Ascending aorta (tissue), 2 donors: ENCODE results near the gene CACNB3. TPM values are rescaled to one million over a fixed set of nuclear protein-coding genes. Genes with fewer than 3 reads are reported as not detected.
"Not testable (repeated sequence)": the region's sequence is repeated elsewhere in the genome, so short reads cannot be mapped to it uniquely, and the experiment has no call there.

Experiments
- DNase-seq, 2 donors: peaks; one replicate each; pipeline ENCODE4 v3.0.0-alpha.2; 2019; ENCODE audit warnings: low spot score in 2 of 2
- H3K27ac ChIP-seq, 2 donors: fragments of 200-600 bp; sonication (generic); one replicate each; pipeline ENCODE4 v1.5.1; 2016 to 2017; ENCODE audit warnings: mild to moderate bottlenecking in 1 of 2
- H3K27me3 ChIP-seq: fragments of 200-600 bp; sonication (generic); one replicate; pipeline ENCODE4 v1.5.1; 2017
- H3K36me3 ChIP-seq, 2 donors: fragments of 200-600 bp; sonication (generic); one replicate each; pipeline ENCODE4 v1.5.1; 2016
- H3K4me1 ChIP-seq, 2 donors: fragments of 200-600 bp; sonication (generic); one replicate each; pipeline ENCODE4 v1.5.1; 2016 to 2017; ENCODE audit warnings: mild to moderate bottlenecking in 1 of 2
- H3K4me3 ChIP-seq, 2 donors: fragments of 200-600 bp; sonication (generic); one replicate each; pipeline ENCODE4 v1.5.1; 2016 to 2017; ENCODE audit warnings: mild to moderate bottlenecking in 1 of 2
- H3K9me3 ChIP-seq, 2 donors: fragments of 200-600 bp; sonication (generic); one replicate each; pipeline ENCODE4 v1.5.1; 2016
- intact Hi-C: fragments of 100-400 bp; cut with DNase I; formaldehyde crosslinking; loops from one replicate; pipeline ENCODE4 v1.15.1; 2023
- total RNA-seq: library from RNA; depleted of rRNA; stranded (reverse); fragments of >200 nt; gene quantifications from one replicate; pipeline ENCODE4 v1.1.0, GENCODE V29; 2016
- TF ChIP-seq, protein P1 (sequence below), 3 experiments: fragments of 200-600 bp in 2 of 3; fragments of 450-650 bp in 1 of 3; sonication (generic) in 2 of 3; IDR thresholded peaks; one replicate each; pipeline ENCODE4 v1.5.1; 2016 to 2019; ENCODE audit warnings: antibody characterized with exemption in 3 of 3, mild to moderate bottlenecking in 1 of 3, moderate library complexity in 1 of 3

CACNB3 gene
- total RNA-seq, 1 donor from 2014 or later: 54.5 TPM

- Histone ChIP-seq H3K27ac (no peak overlapping the region), H3K4me1 (no peaks in the 10 kb centered on the region), H3K36me3 (peaks cover 87 to 96% of the 10 kb centered on the region in 2 donors), H3K9me3 (no peaks in the 10 kb centered on the region), H3K4me3 (no peak overlapping the region), H3K27me3 (no peaks in the 10 kb centered on the region)
- TF ChIP-seq, protein P1, sequence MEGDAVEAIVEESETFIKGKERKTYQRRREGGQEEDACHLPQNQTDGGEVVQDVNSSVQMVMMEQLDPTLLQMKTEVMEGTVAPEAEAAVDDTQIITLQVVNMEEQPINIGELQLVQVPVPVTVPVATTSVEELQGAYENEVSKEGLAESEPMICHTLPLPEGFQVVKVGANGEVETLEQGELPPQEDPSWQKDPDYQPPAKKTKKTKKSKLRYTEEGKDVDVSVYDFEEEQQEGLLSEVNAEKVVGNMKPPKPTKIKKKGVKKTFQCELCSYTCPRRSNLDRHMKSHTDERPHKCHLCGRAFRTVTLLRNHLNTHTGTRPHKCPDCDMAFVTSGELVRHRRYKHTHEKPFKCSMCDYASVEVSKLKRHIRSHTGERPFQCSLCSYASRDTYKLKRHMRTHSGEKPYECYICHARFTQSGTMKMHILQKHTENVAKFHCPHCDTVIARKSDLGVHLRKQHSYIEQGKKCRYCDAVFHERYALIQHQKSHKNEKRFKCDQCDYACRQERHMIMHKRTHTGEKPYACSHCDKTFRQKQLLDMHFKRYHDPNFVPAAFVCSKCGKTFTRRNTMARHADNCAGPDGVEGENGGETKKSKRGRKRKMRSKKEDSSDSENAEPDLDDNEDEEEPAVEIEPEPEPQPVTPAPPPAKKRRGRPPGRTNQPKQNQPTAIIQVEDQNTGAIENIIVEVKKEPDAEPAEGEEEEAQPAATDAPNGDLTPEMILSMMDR (IDR thresholded peaks at IDR 0.05): no peak
- DNase-seq: no peak
- intact Hi-C loops: no loop called here
Observed at GRCh38 chr12:48831257-48831656, 13.0 kb downstream of the CACNB3 start.

GRCh38 chr12:48832321-48833060, 14.2 kb downstream of the CACNB3 start:
- TF ChIP-seq, protein P1 (IDR thresholded peaks at IDR 0.05): no peak
- Histone ChIP-seq H3K27ac (no peak overlapping the region), H3K36me3 (peaks cover 94 to 96% of the 10 kb centered on the region in 2 donors), H3K4me3 (no peak overlapping the region), H3K9me3 (no peaks in the 10 kb centered on the region), H3K27me3 (no peaks in the 10 kb centered on the region), H3K4me1 (no peaks in the 10 kb centered on the region)
- DNase-seq: no peak
- intact Hi-C loops: no loop called here

DNA sequence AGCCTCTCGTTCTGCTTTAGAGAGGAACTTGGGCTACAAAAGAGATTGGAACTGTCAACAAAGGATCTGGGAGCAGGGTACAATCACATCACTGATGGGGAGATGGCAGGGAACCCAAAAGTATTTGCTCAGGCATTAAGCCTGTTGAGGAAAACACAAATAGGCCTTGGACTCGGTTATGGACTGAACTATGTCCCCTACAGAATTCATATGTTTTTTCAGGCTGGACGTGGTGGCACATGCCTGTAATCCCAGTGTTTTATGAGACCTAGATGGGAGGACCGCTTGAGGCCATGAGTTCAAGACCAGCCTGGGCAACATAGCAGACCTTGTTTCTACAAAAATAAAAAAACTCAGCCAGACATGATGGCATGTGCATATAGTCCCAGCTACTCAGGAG, 19.8 kb downstream of the CACNB3 start:
- intact Hi-C loops: no loop called here
- no peaks in the 10 kb centered on the region for H3K9me3 ChIP-seq
- no peaks in the 10 kb centered on the region for H3K4me1 ChIP-seq
- H3K27ac ChIP-seq: no peak overlapping the region
- H3K27me3 ChIP-seq: no peaks in the 10 kb centered on the region
- H3K36me3 ChIP-seq: peaks cover 74 to 91% of the 10 kb centered on the region in 2 donors
- no peak for DNase-seq
- no peak overlapping the region for H3K4me3 ChIP-seq
- TF ChIP-seq, protein P1 (IDR thresholded peaks at IDR 0.05): no peak

DNA sequence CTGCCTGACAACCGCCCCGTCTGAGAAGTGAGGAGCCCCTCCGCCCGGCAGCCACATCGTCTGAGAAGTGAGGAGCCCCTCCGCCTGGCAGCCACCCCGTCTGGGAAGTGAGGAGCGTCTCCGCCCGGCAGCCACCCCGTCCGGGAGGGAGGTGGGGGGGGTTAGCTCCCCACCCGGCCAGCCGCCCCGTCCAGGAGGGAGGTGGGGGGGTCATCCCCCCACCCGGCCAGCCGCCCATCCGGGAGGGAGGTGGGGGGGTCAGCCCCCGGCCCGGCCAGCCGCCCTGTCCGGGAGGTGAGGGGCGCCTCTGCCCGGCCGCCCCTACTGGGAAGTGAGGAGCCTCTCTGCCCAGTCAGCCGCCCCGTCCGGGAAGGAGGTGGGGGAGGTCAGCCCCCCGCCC, 23.7 kb downstream of the CACNB3 start:
- peaks cover 63 to 84% of the 10 kb centered on the region in 2 donors for H3K36me3 ChIP-seq
- H3K9me3 ChIP-seq, DNase-seq, H3K4me3 ChIP-seq, H3K4me1 ChIP-seq, H3K27ac ChIP-seq, intact Hi-C loops, H3K27me3 ChIP-seq: not testable (repeated sequence)

DNA sequence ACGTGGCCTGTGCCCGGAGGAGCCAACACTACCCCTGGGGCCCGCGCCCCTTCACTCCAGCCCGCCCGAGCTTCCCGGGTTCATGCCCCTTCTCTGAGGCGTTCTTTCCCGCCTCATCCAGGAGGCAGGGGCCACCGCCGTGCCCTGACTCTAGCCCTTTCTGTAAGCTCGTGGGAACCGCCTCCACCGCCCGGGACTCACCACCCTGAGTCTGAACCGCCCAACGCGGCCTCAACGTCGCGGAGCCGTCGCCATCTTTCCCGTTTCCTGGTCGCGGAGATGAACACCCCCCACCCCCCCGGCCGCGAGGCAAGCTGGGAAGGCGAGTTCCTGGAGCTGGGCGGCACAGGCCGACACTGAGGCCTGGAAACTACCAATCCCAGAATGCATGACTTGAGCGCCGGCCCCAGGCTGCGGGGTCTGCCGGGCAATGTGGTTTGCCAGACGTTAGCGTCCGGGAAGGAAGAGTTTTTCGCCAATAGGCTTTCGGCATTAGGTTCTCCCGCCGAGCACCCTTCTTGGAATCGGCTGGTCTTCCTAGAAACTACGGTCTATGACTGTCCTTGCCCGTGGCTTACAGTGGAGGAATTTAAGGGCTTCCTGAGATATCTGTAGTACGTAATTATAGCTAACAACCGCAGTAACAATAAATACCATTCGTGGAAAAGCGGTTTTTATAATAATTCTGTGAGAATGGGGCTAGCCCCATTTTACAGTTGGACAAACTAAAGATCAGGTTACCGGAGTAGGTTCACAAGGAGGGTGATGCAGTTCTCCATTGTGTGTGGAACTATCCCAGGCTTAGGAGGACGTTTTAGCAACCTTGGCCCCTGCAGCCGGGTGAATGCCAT, 33.8 kb downstream of the CACNB3 start, which contains the start of gene DDX23:
Gene DDX23 (minus strand): TSS at position 281 of the 851 bp plus-strand sequence. CDS start 6,381 bp downstream, outside the sequence.
- Histone ChIP-seq H3K27me3 (no peaks in the 10 kb centered on the region), H3K4me1 (peaks cover 5 to 20% of the 10 kb centered on the region in 2 donors), H3K27ac (peak within 1 kb of the TSS; percentile 77 to 83), H3K36me3 (peaks cover 7 to 8% of the 10 kb centered on the region in 2 donors), H3K4me3 (peak within 1 kb of the TSS; percentile 79 to 89), H3K9me3 (no peaks in the 10 kb centered on the region)
- intact Hi-C loops: loop anchor here (1.0 to 2.0 kb wide), 5 partner anchors 13 to 143 kb away; partner anchors contain the start of genes ARF3 and RND1
- TF ChIP-seq, protein P1 (IDR thresholded peaks at IDR 0.05): no peak
- peak; percentile 85 to 97 for DNase-seq
